ENCODE data around the gene PRKG1. TPM values are rescaled to one million over a fixed set of nuclear protein-coding genes. Genes with fewer than 3 reads are reported as not detected.

The PRKG1 gene
- total RNA-seq, 1 experiment from 2014 or later, result 16.5 TPM

GRCh38 chr10:51030480-51030879 is 43.8 kb upstream of the PRKG1 start:
- Mint-ChIP-seq H3K27ac (no peak overlapping the region), H3K9me3 (no peaks in the 10 kb centered on the region), H3K4me1 (peaks cover 41% of the 10 kb centered on the region), H3K36me3 (no peaks in the 10 kb centered on the region), H3K27me3 (ENCODE audit: low read depth) (no peaks in the 10 kb centered on the region), H3K4me3 (no peak overlapping the region)
- ChIA-PET CTCF (no interaction called here), POLR2A (no interaction called here)
- DNase-seq (ENCODE audit: low spot score) (no peak), ATAC-seq (no peak)
- no peak for TF ChIP-seq ZBTB43 (CRISPR knock-in tag; IDR thresholded peaks at IDR 0.05)
- TF ChIP-seq MYBL2 (CRISPR knock-in tag; IDR thresholded peaks at IDR 0.05), result no peak
- TF ChIP-seq GRHL2 (CRISPR knock-in tag; IDR thresholded peaks at IDR 0.05; ENCODE audit: insufficient replicate concordance, severe bottlenecking), result no peak
- TF ChIP-seq ZNF121 (CRISPR knock-in tag; IDR thresholded peaks at IDR 0.05), result no peak
- TF ChIP-seq CTCF (IDR thresholded peaks at IDR 0.05), result no peak
- TF ChIP-seq JAZF1 (CRISPR knock-in tag; IDR thresholded peaks at IDR 0.05), result no peak
- no peak for TF ChIP-seq CBFB (CRISPR knock-in tag; IDR thresholded peaks at IDR 0.05; ENCODE audit: low read depth)
- no peak for TF ChIP-seq NFYB (CRISPR knock-in tag; conservative IDR thresholded peaks at IDR 0.05; ENCODE audit: low read depth)
- TF ChIP-seq MXD4 (CRISPR knock-in tag; IDR thresholded peaks at IDR 0.05; ENCODE audit: borderline replicate concordance), result no peak

- Mint-ChIP-seq H3K27me3 (ENCODE audit: low read depth) (no peaks in the 10 kb centered on the region), H3K4me3 (no peak overlapping the region), H3K27ac (no peak overlapping the region), H3K4me1 (peaks cover 52% of the 10 kb centered on the region), H3K36me3 (no peaks in the 10 kb centered on the region), H3K9me3 (no peaks in the 10 kb centered on the region)
- TF ChIP-seq ZNF281 (CRISPR knock-in tag; IDR thresholded peaks at IDR 0.05) (no peak), GABPB1 (CRISPR knock-in tag; IDR thresholded peaks at IDR 0.05) (no peak), MXD4 (CRISPR knock-in tag; IDR thresholded peaks at IDR 0.05; ENCODE audit: borderline replicate concordance) (no peak), EMX1 (CRISPR knock-in tag; IDR thresholded peaks at IDR 0.05) (no peak), CBFB (CRISPR knock-in tag; IDR thresholded peaks at IDR 0.05; ENCODE audit: low read depth) (no peak), ZNF512 (CRISPR knock-in tag; IDR thresholded peaks at IDR 0.05; ENCODE audit: borderline replicate concordance) (no peak), ZNF396 (CRISPR knock-in tag; IDR thresholded peaks at IDR 0.05; ENCODE audit: borderline replicate concordance) (no peak), CREM (CRISPR knock-in tag; IDR thresholded peaks at IDR 0.05) (no peak), OVOL2 (CRISPR knock-in tag; IDR thresholded peaks at IDR 0.05; ENCODE audit: borderline replicate concordance) (no peak), KAT7 (CRISPR knock-in tag; IDR thresholded peaks at IDR 0.05; ENCODE audit: borderline replicate concordance) (no peak)
- peak; percentile 18 for DNase-seq (ENCODE audit: low spot score)
- POLR2A ChIA-PET, result no interaction called here
- CTCF ChIA-PET, result interaction anchor here (0.7 to 1.7 kb wide), 7 partner anchors 10 to 39 kb away, joined by 3 to 12 read pairs (median 7); no protein-coding TSS in a partner anchor
- peak; percentile 78 for ATAC-seq
These were observed 42.3 kb upstream of the PRKG1 start for GRCh38 chr10:51031950-51032349.

Data from WTC11 (cell line).